Neural progenitor cell (in vitro differentiated cells): ENCODE results near the gene TSPAN12.

ENCODE experiments used
- CTCF ChIP-seq: fragments of 200-600 bp; sonication (generic); IDR thresholded peaks from 2 replicates; pipeline ENCODE4 v1.5.1; 2017; ENCODE audit warnings: antibody characterized with exemption, mild to moderate bottlenecking
- EZH2phosphoT487 ChIP-seq: fragments of 200-600 bp; sonication (generic); IDR thresholded peaks from 2 replicates; pipeline ENCODE4 v1.6.1; 2017; ENCODE audit warnings: antibody characterized with exemption

- TF ChIP-seq CTCF (no peak), EZH2phosphoT487 (no peak)
Measured at GRCh38 chr7:120825576-120825975, 32.4 kb downstream of the TSPAN12 start.
